RWPE2 (cell line): ENCODE data around the gene GHRHR.

ENCODE experiments used
- ATAC-seq: fragments of 200-7000 bp; cut with Tn5 transposase; 3 replicates; pipeline ENCODE4 v1.9.1; 2021; ENCODE audit warnings: low read depth
- DNase-seq: peaks from one replicate; pipeline ENCODE4 v3.0.0-alpha.2; 2020; ENCODE audit warnings: low spot score
- H3K27ac ChIP-seq: fragments of 450-650 bp; 2 replicates; pipeline ENCODE4 v1.5.1; 2017; ENCODE audit warnings: mild to moderate bottlenecking; ENCODE audit not compliant: poor library complexity, severe bottlenecking
- H3K27me3 ChIP-seq: fragments of 250-450 bp; sonication (Bioruptor Pico); 2 replicates; pipeline ENCODE4 v1.5.1; 2021; ENCODE audit warnings: mild to moderate bottlenecking, moderate library complexity; ENCODE audit not compliant: insufficient read depth, poor library complexity, severe bottlenecking
- H3K36me3 ChIP-seq: fragments of 250-450 bp; sonication (Bioruptor Pico); 2 replicates; pipeline ENCODE4 v1.5.1; 2020; ENCODE audit warnings: low read depth, mild to moderate bottlenecking, moderate library complexity
- H3K4me1 ChIP-seq: fragments of 250-450 bp; sonication (Bioruptor Pico); 2 replicates; pipeline ENCODE4 v1.5.1; 2021; ENCODE audit warnings: mild to moderate bottlenecking, moderate library complexity; ENCODE audit not compliant: insufficient read depth, poor library complexity, severe bottlenecking
- H3K4me3 ChIP-seq: fragments of 250-450 bp; sonication (Bioruptor Pico); 2 replicates; pipeline ENCODE4 v1.5.1; 2021; ENCODE audit warnings: mild to moderate bottlenecking, moderate library complexity; ENCODE audit not compliant: severe bottlenecking
- H3K9me3 ChIP-seq: fragments of 250-450 bp; sonication (Bioruptor Pico); 2 replicates; pipeline ENCODE4 v1.5.1; 2021; ENCODE audit warnings: mild to moderate bottlenecking, moderate library complexity; ENCODE audit not compliant: severe bottlenecking
- CTCF ChIP-seq: fragments of 450-650 bp; IDR thresholded peaks from one replicate; pipeline ENCODE4 v1.5.1; 2017; ENCODE audit warnings: mild to moderate bottlenecking, moderate library complexity; ENCODE audit not compliant: poor library complexity, severe bottlenecking

The GHRHR gene

GRCh38 chr7:31017032-31017675 is 53.4 kb downstream of the GHRHR start:
- DNase-seq (no peak), ATAC-seq (no peak)
- H3K4me3 ChIP-seq: no peak overlapping the region
- no peaks in the 10 kb centered on the region for H3K4me1 ChIP-seq
- no peaks in the 10 kb centered on the region for H3K9me3 ChIP-seq
- no peak for TF ChIP-seq CTCF
- H3K27me3 ChIP-seq: no peaks in the 10 kb centered on the region
- H3K36me3 ChIP-seq: no peaks in the 10 kb centered on the region
- no peak overlapping the region for H3K27ac ChIP-seq

GRCh38 chr7:31017721-31018120 is 54.0 kb downstream of the GHRHR start:
- no peak overlapping the region for H3K27ac ChIP-seq
- no peak for DNase-seq
- no peak for ATAC-seq
- H3K9me3 ChIP-seq: no peaks in the 10 kb centered on the region
- H3K36me3 ChIP-seq: no peaks in the 10 kb centered on the region
- no peaks in the 10 kb centered on the region for H3K4me1 ChIP-seq
- no peaks in the 10 kb centered on the region for H3K27me3 ChIP-seq
- H3K4me3 ChIP-seq: no peak overlapping the region
- TF ChIP-seq CTCF: no peak

- no peak for DNase-seq
- ATAC-seq: no peak
These were observed 55.8 kb downstream of the GHRHR start for GRCh38 chr7:31019509-31019908.

GRCh38 chr7:31020161-31020560 is 56.4 kb downstream of the GHRHR start:
- no peak overlapping the region for H3K4me3 ChIP-seq
- TF ChIP-seq CTCF: no peak
- ATAC-seq (peak; percentile 36; the same call in 1 of the 3 replicates), DNase-seq (no peak)
- no peak overlapping the region for H3K27ac ChIP-seq
- no peaks in the 10 kb centered on the region for H3K27me3 ChIP-seq
- H3K36me3 ChIP-seq: no peaks in the 10 kb centered on the region
- H3K9me3 ChIP-seq: no peaks in the 10 kb centered on the region
- no peaks in the 10 kb centered on the region for H3K4me1 ChIP-seq

More at GRCh38 chr7:31019509-31019908, 55.8 kb downstream of the GHRHR start:
- Histone ChIP-seq H3K36me3 (no peaks in the 10 kb centered on the region), H3K4me1 (no peaks in the 10 kb centered on the region), H3K27me3 (no peaks in the 10 kb centered on the region), H3K4me3 (no peak overlapping the region), H3K9me3 (no peaks in the 10 kb centered on the region), H3K27ac (no peak overlapping the region)
- no peak for TF ChIP-seq CTCF

- Histone ChIP-seq H3K36me3 (no peaks in the 10 kb centered on the region), H3K27ac (no peak overlapping the region), H3K27me3 (no peaks in the 10 kb centered on the region), H3K4me3 (no peak overlapping the region), H3K9me3 (no peaks in the 10 kb centered on the region), H3K4me1 (no peaks in the 10 kb centered on the region)
- no peak for DNase-seq
- no peak for ATAC-seq
- TF ChIP-seq CTCF: no peak
These were observed 56.9 kb downstream of the GHRHR start for GRCh38 chr7:31020652-31021051.
